Mucosa of descending colon (tissue), 3 donors: ENCODE data around the gene SPIRE1. TPM values are rescaled to one million over a fixed set of nuclear protein-coding genes. Genes with fewer than 3 reads are reported as not detected.

Source experiments
- ATAC-seq: fragments of 200-7000 bp; cut with Tn5 transposase; one replicate; pipeline ENCODE4 v1.9.1; 2020; ENCODE audit warnings: mild to moderate bottlenecking, moderate library complexity
- DNase-seq, 3 donors: peaks; one replicate each; pipeline ENCODE4 v3.0.0-alpha.2; 2020
- H3K36me3 ChIP-seq: fragments of 200-600 bp; one replicate; pipeline ENCODE4 v1.8.0; 2021; ENCODE audit warnings: low read depth, mild to moderate bottlenecking
- H3K4me1 ChIP-seq: fragments of 200-600 bp; one replicate; pipeline ENCODE4 v1.8.0; 2021; ENCODE audit warnings: low read depth, mild to moderate bottlenecking
- H3K4me3 ChIP-seq: fragments of 200-600 bp; one replicate; pipeline ENCODE4 v1.8.0; 2021; ENCODE audit warnings: mild to moderate bottlenecking
- H3K9me3 ChIP-seq: fragments of 200-600 bp; one replicate; pipeline ENCODE4 v1.8.0; 2021; ENCODE audit warnings: mild to moderate bottlenecking
- intact Hi-C, 2 donors: fragments of 100-400 bp; cut with DNase I in 1 of 2; cut with micrococcal nuclease in 1 of 2; formaldehyde crosslinking; loops; one replicate each; pipeline versions ENCODE4 v1.11.0 to v1.11.1; 2022; cut with DNase I, micrococcal nuclease
- total RNA-seq, 3 donors: library from RNA; stranded (reverse); fragmentation: NEBNext Ultra II Directional in 2 of 3; extraction: Animal tissue kit (Norgen Biotek cat#: 25700) in 2 of 3; gene quantifications; one replicate each; pipeline versions ENCODE4 v1.2.1 to v1.2.4, GENCODE V29; 2021 to 2023
- TF ChIP-seq, protein P1 (sequence below): fragments of 200-600 bp; IDR thresholded peaks from one replicate; pipeline ENCODE4 v1.8.0; 2022; ENCODE audit warnings: antibody characterized with exemption, mild to moderate bottlenecking
- donor health status: DM: no; HTN: no; CAD: no; lungs with moderate emphysema.
- donor health status: DM: no; HTN: no; CAD: no.
- donor health status: DM: no; HTN: yes; CAD: no.

Gene SPIRE1
- total RNA-seq, 3 donors from 2014 or later: 4.7 to 32.8 (median 5.1) TPM

GRCh38 chr18:12604445-12605007 is 53.4 kb downstream of the SPIRE1 start:
- no peak for ATAC-seq
- Histone ChIP-seq H3K36me3 (no peaks in the 10 kb centered on the region), H3K9me3 (no peaks in the 10 kb centered on the region), H3K4me1 (no peaks in the 10 kb centered on the region), H3K4me3 (no peak overlapping the region)
- intact Hi-C loops: no loop called here
- TF ChIP-seq, protein P1, sequence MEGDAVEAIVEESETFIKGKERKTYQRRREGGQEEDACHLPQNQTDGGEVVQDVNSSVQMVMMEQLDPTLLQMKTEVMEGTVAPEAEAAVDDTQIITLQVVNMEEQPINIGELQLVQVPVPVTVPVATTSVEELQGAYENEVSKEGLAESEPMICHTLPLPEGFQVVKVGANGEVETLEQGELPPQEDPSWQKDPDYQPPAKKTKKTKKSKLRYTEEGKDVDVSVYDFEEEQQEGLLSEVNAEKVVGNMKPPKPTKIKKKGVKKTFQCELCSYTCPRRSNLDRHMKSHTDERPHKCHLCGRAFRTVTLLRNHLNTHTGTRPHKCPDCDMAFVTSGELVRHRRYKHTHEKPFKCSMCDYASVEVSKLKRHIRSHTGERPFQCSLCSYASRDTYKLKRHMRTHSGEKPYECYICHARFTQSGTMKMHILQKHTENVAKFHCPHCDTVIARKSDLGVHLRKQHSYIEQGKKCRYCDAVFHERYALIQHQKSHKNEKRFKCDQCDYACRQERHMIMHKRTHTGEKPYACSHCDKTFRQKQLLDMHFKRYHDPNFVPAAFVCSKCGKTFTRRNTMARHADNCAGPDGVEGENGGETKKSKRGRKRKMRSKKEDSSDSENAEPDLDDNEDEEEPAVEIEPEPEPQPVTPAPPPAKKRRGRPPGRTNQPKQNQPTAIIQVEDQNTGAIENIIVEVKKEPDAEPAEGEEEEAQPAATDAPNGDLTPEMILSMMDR: no peak
- DNase-seq: no peak

DNA sequence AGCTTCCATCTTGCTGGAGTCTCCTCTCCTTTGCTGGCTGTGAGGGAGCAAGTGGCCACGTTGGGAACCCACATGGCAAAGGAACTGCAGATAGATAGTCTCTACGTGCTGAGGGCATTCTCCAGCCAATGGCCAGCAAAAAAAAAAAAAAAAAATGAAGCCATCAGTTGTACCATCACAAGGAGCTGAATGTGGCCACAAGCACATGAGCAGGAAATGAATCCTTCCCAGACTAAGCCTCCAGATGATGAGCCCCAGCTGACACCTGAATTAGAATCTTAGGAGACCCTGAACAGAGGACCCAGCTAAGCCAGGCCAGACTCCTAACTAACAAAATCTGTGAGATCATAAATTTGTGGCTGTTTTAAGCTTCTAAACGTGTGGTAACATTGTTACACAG is 57.9 kb downstream of the SPIRE1 start:
- TF ChIP-seq, protein P1: no peak
- ATAC-seq: no peak
- no peak for DNase-seq
- no peaks in the 10 kb centered on the region for H3K9me3 ChIP-seq
- intact Hi-C loops: no loop called here
- no peaks in the 10 kb centered on the region for H3K36me3 ChIP-seq
- H3K4me1 ChIP-seq: no peaks in the 10 kb centered on the region
- H3K4me3 ChIP-seq: no peak overlapping the region

DNA sequence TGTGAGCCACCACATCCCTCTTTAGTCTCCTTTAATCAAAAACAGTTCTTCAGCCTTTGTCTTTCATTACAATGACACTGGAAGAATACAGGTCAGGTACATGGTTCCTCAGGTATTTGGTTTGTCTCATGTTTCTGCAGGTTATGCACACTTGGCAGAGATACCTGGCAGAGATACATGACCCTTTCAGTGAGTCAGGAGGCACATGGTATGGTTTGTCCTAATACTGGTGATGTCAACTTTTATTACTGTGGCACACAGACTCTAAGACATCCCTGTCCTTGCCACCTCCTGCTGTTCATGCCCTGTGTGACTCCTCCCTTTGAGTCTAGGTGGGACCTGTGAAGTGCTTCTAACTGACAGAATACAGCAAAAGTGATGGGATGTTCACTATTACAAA is 58.4 kb downstream of the SPIRE1 start:
- no peak for DNase-seq
- no peak overlapping the region for H3K4me3 ChIP-seq
- H3K9me3 ChIP-seq: no peaks in the 10 kb centered on the region
- TF ChIP-seq, protein P1: no peak
- ATAC-seq: no peak
- intact Hi-C loops: no loop called here
- H3K36me3 ChIP-seq: no peaks in the 10 kb centered on the region
- H3K4me1 ChIP-seq: no peaks in the 10 kb centered on the region

DNA sequence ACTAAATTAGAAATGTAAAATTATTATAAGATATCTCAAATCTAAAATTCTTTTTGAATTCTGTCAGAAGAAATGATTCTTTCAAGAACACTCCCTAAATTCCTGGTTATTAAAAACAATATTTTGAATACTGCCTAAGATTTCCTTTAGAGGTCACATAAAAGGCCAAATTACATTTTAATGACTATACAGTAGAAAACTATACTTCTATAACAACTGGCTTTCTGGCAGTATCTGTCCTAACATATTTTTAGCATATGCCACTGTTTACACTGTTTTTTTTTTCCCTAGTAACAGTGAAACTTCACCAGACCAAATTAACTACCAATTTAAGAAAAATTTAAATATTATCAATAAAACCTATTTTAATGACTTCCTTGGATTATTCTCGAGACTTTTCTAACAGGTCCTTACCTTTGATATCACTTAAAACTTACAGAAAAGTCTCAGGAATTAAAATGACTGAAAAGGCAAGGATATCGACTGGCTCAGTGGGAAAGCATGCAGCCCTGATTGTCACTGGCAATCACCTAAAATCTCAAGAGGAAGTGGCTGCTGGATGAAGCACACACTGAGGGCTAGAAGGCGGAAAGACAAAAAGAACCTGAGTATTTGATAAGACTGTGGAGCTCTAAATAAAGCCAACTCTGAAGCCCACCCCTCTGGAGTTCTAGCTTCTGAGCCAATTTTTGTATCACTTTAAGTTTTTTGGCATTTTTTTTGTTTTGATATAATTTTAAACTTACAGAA is 59.6 kb downstream of the SPIRE1 start:
- Histone ChIP-seq H3K4me1 (no peaks in the 10 kb centered on the region), H3K9me3 (no peaks in the 10 kb centered on the region), H3K4me3 (no peak overlapping the region), H3K36me3 (no peaks in the 10 kb centered on the region)
- TF ChIP-seq, protein P1: no peak
- no peak for DNase-seq
- intact Hi-C loops: no loop called here
- no peak for ATAC-seq

- intact Hi-C loops: no loop called here
- Histone ChIP-seq H3K9me3 (no peaks in the 10 kb centered on the region), H3K4me1 (no peaks in the 10 kb centered on the region), H3K36me3 (no peaks in the 10 kb centered on the region), H3K4me3 (no peak overlapping the region)
- TF ChIP-seq, protein P1: no peak
- ATAC-seq (no peak), DNase-seq (no peak)
Measured at GRCh38 chr18:12597760-12598159, 60.1 kb downstream of the SPIRE1 start.
